ENCODE data around the gene ARL6IP4. TPM values are rescaled to one million over a fixed set of nuclear protein-coding genes. Genes with fewer than 3 reads are reported as not detected.

ARL6IP4 gene
- total and polyA plus RNA-seq, 2 donors from 2014 or later = 168 to 362 TPM

- peaks cover 0 to 4% (median 0%) of the 10 kb centered on the region in 3 donors for H3K36me3 ChIP-seq (ENCODE audit: control insufficient read depth in 2 of 3, insufficient read depth in 3 of 3, low read length in 3 of 3)
- no peak overlapping the region for H3K4me3 ChIP-seq (ENCODE audit: low read length in 3 of 3)
- H3K9me3 ChIP-seq (ENCODE audit: control insufficient read depth in 2 of 3, insufficient read depth in 1 of 3, low read length in 3 of 3) = no peaks in the 10 kb centered on the region
- intact Hi-C loops (cut with DNase I) = no loop called here
- TF ChIP-seq CTCF (IDR thresholded peaks at IDR 0.05; ENCODE audit: borderline replicate concordance, extremely low read depth, insufficient read depth) = no peak
- FAIRE-seq (no peak), DNase-seq (peak in 2 of 5 donors; percentile 32 to 71)
- H3K27ac ChIP-seq (ENCODE audit: low read depth in 2 of 2, low read length in 2 of 2) = no peak overlapping the region
- peaks cover 0 to 18% (median 0%) of the 10 kb centered on the region in 3 donors for H3K4me1 ChIP-seq (ENCODE audit: control insufficient read depth in 2 of 3, insufficient read depth in 2 of 3, low read depth in 1 of 3, low read length in 3 of 3)
- no peaks in the 10 kb centered on the region for H3K27me3 ChIP-seq (ENCODE audit: control insufficient read depth, insufficient read depth, low read length)
- H3K9ac ChIP-seq (ENCODE audit: low read length in 3 of 3) = no peak overlapping the region
These were observed 17.1 kb downstream of the ARL6IP4 start for GRCh38 chr12:122997343-122998250.

GRCh38 chr12:122998316-122998715, 17.8 kb downstream of the ARL6IP4 start:
- no peaks in the 10 kb centered on the region for H3K9me3 ChIP-seq (ENCODE audit: control insufficient read depth in 2 of 3, insufficient read depth in 1 of 3, low read length in 3 of 3)
- FAIRE-seq (no peak), DNase-seq (peak in 2 of 5 donors; percentile 27 to 51)
- H3K36me3 ChIP-seq (ENCODE audit: control insufficient read depth in 2 of 3, insufficient read depth in 3 of 3, low read length in 3 of 3) = peaks cover 0 to 4% (median 0%) of the 10 kb centered on the region in 3 donors
- no peak for TF ChIP-seq CTCF (IDR thresholded peaks at IDR 0.05; ENCODE audit: borderline replicate concordance, extremely low read depth, insufficient read depth)
- H3K4me1 ChIP-seq (ENCODE audit: control insufficient read depth in 2 of 3, insufficient read depth in 2 of 3, low read depth in 1 of 3, low read length in 3 of 3) = peaks cover 0 to 18% (median 0%) of the 10 kb centered on the region in 3 donors
- no peaks in the 10 kb centered on the region for H3K27me3 ChIP-seq (ENCODE audit: control insufficient read depth, insufficient read depth, low read length)
- no peak overlapping the region for H3K4me3 ChIP-seq (ENCODE audit: low read length in 3 of 3)
- intact Hi-C loops (cut with DNase I) = no loop called here
- H3K27ac ChIP-seq (ENCODE audit: low read depth in 2 of 2, low read length in 2 of 2) = no peak overlapping the region
- H3K9ac ChIP-seq (ENCODE audit: low read length in 3 of 3) = no peak overlapping the region

GRCh38 chr12:122999196-122999946, 18.9 kb downstream of the ARL6IP4 start:
- no peak overlapping the region for H3K4me3 ChIP-seq (ENCODE audit: low read length in 3 of 3)
- intact Hi-C loops (cut with DNase I) = no loop called here
- no peaks in the 10 kb centered on the region for H3K9me3 ChIP-seq (ENCODE audit: control insufficient read depth in 2 of 3, insufficient read depth in 1 of 3, low read length in 3 of 3)
- TF ChIP-seq CTCF (IDR thresholded peaks at IDR 0.05; ENCODE audit: borderline replicate concordance, extremely low read depth, insufficient read depth) = no peak
- H3K36me3 ChIP-seq (ENCODE audit: control insufficient read depth in 2 of 3, insufficient read depth in 3 of 3, low read length in 3 of 3) = peaks cover 0 to 13% (median 0%) of the 10 kb centered on the region in 3 donors
- H3K9ac ChIP-seq (ENCODE audit: low read length in 3 of 3) = no peak overlapping the region
- no peaks in the 10 kb centered on the region for H3K27me3 ChIP-seq (ENCODE audit: control insufficient read depth, insufficient read depth, low read length)
- no peak overlapping the region for H3K27ac ChIP-seq (ENCODE audit: low read depth in 2 of 2, low read length in 2 of 2)
- no peak for FAIRE-seq
- H3K4me1 ChIP-seq (ENCODE audit: control insufficient read depth in 2 of 3, insufficient read depth in 2 of 3, low read depth in 1 of 3, low read length in 3 of 3) = peaks cover 0 to 18% (median 0%) of the 10 kb centered on the region in 3 donors
- DNase-seq = peak in 2 of 5 donors; percentile 28 to 59
